Vagina (tissue), 2 donors: ENCODE measurements around the gene ADAMTSL1. TPM values are rescaled to one million over a fixed set of nuclear protein-coding genes. Genes with fewer than 3 reads are reported as not detected.

ENCODE experiments used
- DNase-seq, 2 donors: peaks; one replicate each; pipeline ENCODE4 v3.0.0-alpha.2; 2017; ENCODE audit errors: extremely low spot score in 2 of 2
- H3K27ac ChIP-seq: fragments of 200-600 bp; sonication (generic); one replicate; pipeline ENCODE4 v1.5.1; 2019
- H3K27me3 ChIP-seq: fragments of 200-600 bp; sonication (generic); one replicate; pipeline ENCODE4 v1.5.1; 2019
- H3K36me3 ChIP-seq, 2 donors: fragments of 200-600 bp; sonication (generic); one replicate each; pipeline ENCODE4 v1.5.1; 2017 to 2019
- H3K4me1 ChIP-seq: fragments of 200-600 bp; sonication (generic); one replicate; pipeline ENCODE4 v1.5.1; 2019
- H3K4me3 ChIP-seq, 2 donors: fragments of 200-600 bp; sonication (generic); 1 replicate in 1 of 2; 2 replicates in 1 of 2; pipeline ENCODE4 v1.5.1; 2016 to 2019
- H3K9me3 ChIP-seq: fragments of 200-600 bp; sonication (generic); one replicate; pipeline ENCODE4 v1.5.1; 2019
- POLR2A ChIP-seq, 2 donors: fragments of 450-650 bp; IDR thresholded peaks; one replicate each; pipeline ENCODE4 v1.6.1; 2017; ENCODE audit warnings: antibody characterized with exemption in 2 of 2, mild to moderate bottlenecking in 2 of 2, moderate library complexity in 2 of 2
- POLR2AphosphoS5 ChIP-seq, 2 donors: sonication (generic); formaldehyde crosslinking; IDR thresholded peaks; one replicate each; pipeline ENCODE4 v1.9.0; 2017; ENCODE audit warnings: antibody characterized with exemption in 2 of 2, mild to moderate bottlenecking in 2 of 2, low read depth in 1 of 2; ENCODE audit not compliant: insufficient read depth in 1 of 2
- intact Hi-C: fragments of 100-400 bp; cut with DNase I; formaldehyde crosslinking; loops from one replicate; pipeline ENCODE4 v1.15.1; 2023
- total RNA-seq: library from RNA; depleted of rRNA; stranded (reverse); fragments of >200 nt; gene quantifications from one replicate; pipeline ENCODE4 v1.2.3, GENCODE V29; 2016
- TF ChIP-seq, protein P1 (sequence below), 3 experiments: fragments of 450-650 bp in 2 of 3; fragments of 200-600 bp in 1 of 3; sonication (generic) in 1 of 3; IDR thresholded peaks; one replicate each; pipeline ENCODE4 v1.5.1; 2017 to 2019; ENCODE audit warnings: antibody characterized with exemption in 3 of 3, mild to moderate bottlenecking in 2 of 3, moderate library complexity in 2 of 3

Gene ADAMTSL1
- total RNA-seq, 1 donor from 2014 or later, result 8.1 TPM

- no peak overlapping the region for H3K4me3 ChIP-seq
- H3K36me3 ChIP-seq, result no peaks in the 10 kb centered on the region
- TF ChIP-seq POLR2A (IDR thresholded peaks at IDR 0.05) (no peak), POLR2AphosphoS5 (IDR thresholded peaks at IDR 0.05; ENCODE audit: insufficient read depth in 1 of 2, low read depth in 1 of 2) (no peak)
- TF ChIP-seq, protein P1, sequence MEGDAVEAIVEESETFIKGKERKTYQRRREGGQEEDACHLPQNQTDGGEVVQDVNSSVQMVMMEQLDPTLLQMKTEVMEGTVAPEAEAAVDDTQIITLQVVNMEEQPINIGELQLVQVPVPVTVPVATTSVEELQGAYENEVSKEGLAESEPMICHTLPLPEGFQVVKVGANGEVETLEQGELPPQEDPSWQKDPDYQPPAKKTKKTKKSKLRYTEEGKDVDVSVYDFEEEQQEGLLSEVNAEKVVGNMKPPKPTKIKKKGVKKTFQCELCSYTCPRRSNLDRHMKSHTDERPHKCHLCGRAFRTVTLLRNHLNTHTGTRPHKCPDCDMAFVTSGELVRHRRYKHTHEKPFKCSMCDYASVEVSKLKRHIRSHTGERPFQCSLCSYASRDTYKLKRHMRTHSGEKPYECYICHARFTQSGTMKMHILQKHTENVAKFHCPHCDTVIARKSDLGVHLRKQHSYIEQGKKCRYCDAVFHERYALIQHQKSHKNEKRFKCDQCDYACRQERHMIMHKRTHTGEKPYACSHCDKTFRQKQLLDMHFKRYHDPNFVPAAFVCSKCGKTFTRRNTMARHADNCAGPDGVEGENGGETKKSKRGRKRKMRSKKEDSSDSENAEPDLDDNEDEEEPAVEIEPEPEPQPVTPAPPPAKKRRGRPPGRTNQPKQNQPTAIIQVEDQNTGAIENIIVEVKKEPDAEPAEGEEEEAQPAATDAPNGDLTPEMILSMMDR (IDR thresholded peaks at IDR 0.05), result no peak
- H3K4me1 ChIP-seq, result peaks cover 13% of the 10 kb centered on the region
- no peaks in the 10 kb centered on the region for H3K9me3 ChIP-seq
- H3K27me3 ChIP-seq, result no peaks in the 10 kb centered on the region
- H3K27ac ChIP-seq, result no peak overlapping the region
- intact Hi-C loops, result no loop called here
- no peak for DNase-seq
Observed at GRCh38 chr9:18739127-18739526, 265.2 kb downstream of the ADAMTSL1 start.

DNA sequence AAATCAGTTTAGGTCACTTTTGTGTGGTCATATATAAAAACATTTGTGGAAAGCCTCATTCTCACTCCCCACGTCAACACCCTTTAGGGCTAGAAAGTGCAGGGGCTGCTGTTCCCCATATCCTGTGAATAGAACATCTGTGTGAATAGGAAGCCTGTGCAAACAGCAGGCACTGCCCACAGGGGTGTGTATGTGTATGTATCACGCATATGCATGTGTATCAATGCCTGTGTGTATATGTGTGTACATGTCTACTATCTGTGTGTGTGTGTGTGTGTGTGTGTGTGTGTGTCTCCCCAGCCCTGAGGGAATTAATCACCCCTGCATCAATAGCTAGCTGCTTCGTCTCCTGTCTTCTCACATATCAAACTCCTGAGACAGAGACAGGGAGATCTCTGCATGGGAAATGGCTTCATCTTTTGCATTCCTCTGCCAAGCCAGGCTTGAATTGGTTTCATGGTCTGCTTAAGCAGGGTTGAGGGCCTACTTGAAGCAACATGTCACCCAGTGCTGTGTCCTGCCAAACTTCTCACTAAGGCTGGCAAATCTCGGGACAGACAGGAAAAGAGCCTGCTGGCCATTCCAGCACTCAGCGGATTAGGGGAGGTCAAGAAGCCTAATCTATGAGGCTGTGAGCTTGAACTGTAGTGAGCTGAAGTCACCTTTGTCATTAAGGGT is 265.8 kb downstream of the ADAMTSL1 start:
- H3K9me3 ChIP-seq, result no peaks in the 10 kb centered on the region
- H3K27me3 ChIP-seq, result no peaks in the 10 kb centered on the region
- H3K27ac ChIP-seq, result no peak overlapping the region
- H3K36me3 ChIP-seq, result no peaks in the 10 kb centered on the region
- TF ChIP-seq, protein P1 (IDR thresholded peaks at IDR 0.05), result no peak
- no peak for TF ChIP-seq POLR2AphosphoS5 (IDR thresholded peaks at IDR 0.05; ENCODE audit: insufficient read depth in 1 of 2, low read depth in 1 of 2)
- no peak for TF ChIP-seq POLR2A (IDR thresholded peaks at IDR 0.05)
- DNase-seq, result no peak
- H3K4me3 ChIP-seq, result no peak overlapping the region
- intact Hi-C loops, result loop anchor here (10.0 kb wide), 1 partner anchor 65 kb away; no protein-coding TSS in a partner anchor
- peaks cover 13% of the 10 kb centered on the region for H3K4me1 ChIP-seq

DNA sequence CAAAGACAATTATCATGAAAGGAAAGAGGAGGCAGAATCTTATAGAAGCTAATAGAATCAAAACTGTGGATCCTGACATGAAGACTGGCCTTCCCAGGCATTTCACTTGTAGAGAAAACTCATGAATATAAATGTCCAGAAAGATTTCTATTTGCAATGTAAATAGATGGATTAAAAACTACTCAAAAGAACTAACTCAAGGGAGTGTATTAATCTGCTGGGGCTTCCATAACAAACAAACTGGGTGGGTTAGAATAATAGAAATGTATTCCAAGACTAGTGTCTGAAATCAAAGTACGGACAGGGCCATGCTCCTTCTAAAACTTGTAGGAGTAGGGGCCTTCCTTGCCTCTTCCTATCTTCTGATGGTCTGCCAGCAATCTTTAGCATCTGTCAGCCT is 267.4 kb downstream of the ADAMTSL1 start:
- Histone ChIP-seq H3K27ac (no peak overlapping the region), H3K4me1 (peaks cover 13% of the 10 kb centered on the region), H3K4me3 (no peak overlapping the region), H3K27me3 (no peaks in the 10 kb centered on the region), H3K36me3 (no peaks in the 10 kb centered on the region), H3K9me3 (no peaks in the 10 kb centered on the region)
- TF ChIP-seq POLR2A (IDR thresholded peaks at IDR 0.05) (no peak), POLR2AphosphoS5 (IDR thresholded peaks at IDR 0.05; ENCODE audit: insufficient read depth in 1 of 2, low read depth in 1 of 2) (no peak)
- TF ChIP-seq, protein P1 (IDR thresholded peaks at IDR 0.05), result no peak
- DNase-seq, result no peak
- intact Hi-C loops, result loop anchor here (10.0 kb wide), 1 partner anchor 63 kb away; no protein-coding TSS in a partner anchor

GRCh38 chr9:18741945-18742344 is 268.0 kb downstream of the ADAMTSL1 start:
- DNase-seq, result no peak
- Histone ChIP-seq H3K4me1 (peaks cover 13% of the 10 kb centered on the region), H3K4me3 (no peak overlapping the region), H3K27me3 (no peaks in the 10 kb centered on the region), H3K36me3 (no peaks in the 10 kb centered on the region), H3K9me3 (no peaks in the 10 kb centered on the region), H3K27ac (no peak overlapping the region)
- intact Hi-C loops, result loop anchor here (10.0 kb wide), 1 partner anchor 63 kb away; no protein-coding TSS in a partner anchor
- no peak for TF ChIP-seq POLR2AphosphoS5 (IDR thresholded peaks at IDR 0.05; ENCODE audit: insufficient read depth in 1 of 2, low read depth in 1 of 2)
- TF ChIP-seq POLR2A (IDR thresholded peaks at IDR 0.05), result no peak
- TF ChIP-seq, protein P1 (IDR thresholded peaks at IDR 0.05), result no peak

- no peaks in the 10 kb centered on the region for H3K9me3 ChIP-seq
- intact Hi-C loops, result loop anchor here (10.0 kb wide), 1 partner anchor 61 kb away; no protein-coding TSS in a partner anchor
- H3K4me3 ChIP-seq, result no peak overlapping the region
- no peaks in the 10 kb centered on the region for H3K27me3 ChIP-seq
- H3K36me3 ChIP-seq, result no peaks in the 10 kb centered on the region
- peaks cover 13% of the 10 kb centered on the region for H3K4me1 ChIP-seq
- no peak overlapping the region for H3K27ac ChIP-seq
- TF ChIP-seq POLR2AphosphoS5 (IDR thresholded peaks at IDR 0.05; ENCODE audit: insufficient read depth in 1 of 2, low read depth in 1 of 2), result no peak
- TF ChIP-seq POLR2A (IDR thresholded peaks at IDR 0.05), result no peak
- TF ChIP-seq, protein P1 (IDR thresholded peaks at IDR 0.05), result no peak
- DNase-seq, result no peak
Observed at GRCh38 chr9:18743421-18743820, 269.5 kb downstream of the ADAMTSL1 start.
